ENCODE data around the gene JUND.
"Not testable (repeated sequence)": the region's sequence is repeated elsewhere in the genome, so short reads cannot be mapped to it uniquely, and the experiment has no call there.

JUND gene

DNA sequence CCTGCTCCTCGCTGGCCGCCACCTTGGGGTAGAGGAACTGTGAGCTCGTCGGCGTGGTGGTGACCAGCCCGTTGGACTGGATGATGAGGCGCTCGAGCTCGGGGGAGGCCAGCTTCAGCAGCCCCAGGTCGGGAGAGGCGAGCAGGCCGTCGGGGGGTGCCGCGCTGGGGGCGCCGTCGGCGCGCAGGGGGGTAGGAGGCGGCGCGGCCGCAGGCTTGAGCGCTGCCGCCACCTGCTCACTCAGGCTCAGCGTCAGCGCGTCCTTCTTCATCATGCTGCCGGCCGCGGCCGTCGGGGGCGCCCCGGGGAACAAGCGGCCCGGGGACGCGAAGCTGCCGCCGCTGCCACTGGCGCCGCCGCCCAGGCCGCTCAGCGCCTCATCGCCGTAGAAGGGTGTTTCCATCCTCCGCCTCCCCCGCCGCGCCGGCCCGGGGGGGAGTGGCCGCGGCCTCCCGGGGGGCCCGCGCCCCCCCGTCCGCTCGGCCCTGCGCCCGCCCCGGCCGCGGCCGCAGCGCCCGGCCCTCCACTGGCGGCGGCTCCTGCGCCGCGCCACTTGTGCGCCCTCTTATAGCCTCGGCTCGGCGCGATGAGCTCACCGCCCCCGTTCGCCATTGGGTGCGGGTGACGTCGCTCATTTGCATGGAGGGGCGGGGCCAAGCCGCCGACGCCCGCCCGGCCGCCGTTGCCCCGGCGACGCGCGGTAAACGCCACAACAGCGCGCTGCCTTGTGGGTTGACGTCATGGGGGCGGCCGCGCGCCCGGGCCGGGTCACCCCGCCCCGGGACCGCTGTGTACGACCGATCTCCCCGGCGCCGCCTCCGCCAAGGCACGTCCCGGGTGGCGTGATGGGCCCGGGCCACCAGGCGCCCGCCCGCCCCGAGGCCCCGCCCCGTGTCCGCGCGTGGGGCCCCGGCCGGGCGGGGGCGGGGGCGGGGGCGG lies at the start of gene JUND:
Gene JUND, minus strand, starts transcription at position 541 of the 939 bp plus-strand sequence. Its CDS starts 138 bp downstream, at position 403.
- TF ChIP-seq ZNF274 (IDR thresholded peaks at IDR 0.05; ENCODE audit: low read depth, low read length): no peak
- peak within 1 kb of the TSS; percentile 90 for H3K4me3 ChIP-seq (ENCODE audit: low read length)

GRCh38 chr19:18330868-18331267 lies 49.4 kb upstream of the JUND start:
- no peak overlapping the region for H3K4me3 ChIP-seq (ENCODE audit: low read length)
- TF ChIP-seq ZNF274 (IDR thresholded peaks at IDR 0.05; ENCODE audit: low read depth, low read length): no peak

DNA sequence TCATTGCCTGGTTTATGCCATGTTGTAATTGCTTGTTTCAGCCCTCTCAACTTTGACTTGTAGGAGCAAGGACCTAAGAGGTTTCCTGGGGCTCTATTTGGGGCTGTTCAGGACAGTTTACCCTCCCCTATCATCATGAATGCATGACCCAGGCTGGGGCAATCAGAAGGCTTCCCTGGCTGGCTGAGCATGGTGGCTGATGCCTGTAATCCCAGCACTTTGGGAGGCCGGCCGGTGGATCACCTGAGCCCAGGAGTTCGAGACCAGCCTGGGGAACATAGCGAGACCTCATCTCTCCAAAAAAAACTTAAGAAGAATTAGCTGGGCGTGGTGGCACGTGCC lies 47.6 kb upstream of the JUND start:
- peak overlapping the region; percentile 53; the same call in 1 of the 2 replicates for H3K4me3 ChIP-seq (ENCODE audit: low read length)
- TF ChIP-seq ZNF274 (IDR thresholded peaks at IDR 0.05; ENCODE audit: low read depth, low read length): no peak

DNA sequence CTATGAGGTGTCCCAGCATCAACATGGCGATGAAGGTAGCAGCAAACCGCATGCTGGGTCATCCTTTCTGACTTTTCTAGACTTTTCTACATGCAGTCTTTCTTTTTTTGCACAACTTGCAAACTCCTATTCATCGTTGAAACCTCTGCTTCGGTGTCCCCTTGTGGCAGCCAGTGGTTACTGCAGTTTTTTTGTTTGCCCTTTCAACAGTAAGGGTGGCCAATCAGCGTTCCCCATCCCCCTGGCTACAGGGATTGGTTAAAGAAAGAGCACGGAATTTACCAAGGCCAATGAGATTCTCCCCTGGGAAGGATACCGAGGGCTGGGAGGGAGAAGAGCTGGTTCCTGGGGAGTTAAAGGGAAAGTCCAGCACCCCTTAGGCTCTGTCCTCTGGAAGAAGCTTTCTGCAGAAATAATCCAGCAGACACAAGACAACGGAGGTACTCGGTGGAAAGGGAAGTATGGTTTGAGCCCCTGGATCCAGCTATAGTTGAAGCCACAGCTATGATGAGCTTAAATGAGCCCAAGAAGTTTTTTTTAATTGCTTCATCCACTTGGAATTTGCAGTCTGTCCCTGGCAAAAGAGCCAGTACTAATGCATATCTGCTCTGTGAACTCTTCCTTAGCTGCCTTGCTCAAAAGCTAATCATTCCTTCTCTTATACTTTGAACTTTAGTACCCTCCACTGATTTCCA lies 47.1 kb upstream of the JUND start:
- TF ChIP-seq ZNF274 (IDR thresholded peaks at IDR 0.05; ENCODE audit: low read depth, low read length): no peak
- peak overlapping the region; percentile 53; the same call in 1 of the 2 replicates for H3K4me3 ChIP-seq (ENCODE audit: low read length)

GRCh38 chr19:18326772-18327171 lies 45.4 kb upstream of the JUND start:
- no peak for TF ChIP-seq ZNF274 (IDR thresholded peaks at IDR 0.05; ENCODE audit: low read depth, low read length)
- no peak overlapping the region for H3K4me3 ChIP-seq (ENCODE audit: low read length)

DNA sequence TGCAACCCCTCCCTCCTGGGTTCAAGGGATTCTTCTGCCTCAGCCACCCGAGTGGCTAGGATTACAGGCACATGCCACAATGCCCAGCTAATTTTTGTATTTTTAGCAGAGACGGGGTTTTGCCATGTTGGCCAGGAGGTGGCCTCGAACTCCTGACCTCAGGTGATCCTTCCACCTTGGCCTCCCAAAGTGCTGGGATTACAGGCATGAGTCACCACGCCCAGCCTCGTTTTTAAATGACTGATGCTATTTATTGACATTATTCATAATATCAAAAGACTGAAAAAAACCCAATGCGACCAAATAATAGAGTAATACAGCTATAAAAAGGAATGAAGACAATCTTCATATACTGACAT lies 42.9 kb upstream of the JUND start:
- H3K4me3 ChIP-seq (ENCODE audit: low read length): not testable (repeated sequence)

DNA sequence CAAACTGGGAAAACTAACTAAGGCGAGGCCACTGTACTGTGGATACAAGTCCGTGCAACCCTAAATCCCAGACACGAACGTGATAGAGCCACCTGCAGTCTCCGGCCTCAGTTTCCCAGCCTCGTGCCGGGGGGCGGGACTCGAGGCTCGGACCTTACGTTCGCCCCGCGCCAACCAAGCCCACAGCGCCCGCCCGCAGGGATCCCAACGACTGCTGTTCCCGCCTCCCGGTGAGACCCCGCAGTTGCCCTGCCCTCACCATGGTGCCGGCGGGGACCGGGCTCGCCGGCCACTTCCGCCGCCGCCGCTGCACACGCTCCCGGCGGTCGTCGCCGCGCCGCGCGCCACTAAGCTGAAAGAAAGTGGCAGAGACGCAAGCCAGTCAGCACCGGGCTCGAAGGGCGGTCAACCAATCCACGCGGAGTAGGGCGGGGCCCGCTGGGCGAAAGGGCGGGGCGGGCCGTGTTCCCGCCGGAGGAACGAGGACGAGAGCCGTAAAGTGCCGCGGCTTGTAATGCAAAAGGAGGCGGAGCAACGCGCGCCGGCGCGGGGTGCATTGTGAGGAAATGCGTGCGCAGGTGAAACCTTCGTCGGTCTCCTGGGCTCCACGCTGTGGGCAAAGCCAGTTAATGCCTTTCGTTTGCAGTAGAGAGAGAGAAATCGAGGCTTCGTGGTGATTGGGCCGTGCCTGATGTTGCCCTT lies 41.5 kb upstream of the JUND start, which contains the start of gene LSM4:
Gene LSM4, minus strand, starts transcription at position 318 of the 702 bp plus-strand sequence. Its CDS starts 56 bp downstream, at position 262.
- no peak for TF ChIP-seq ZNF274 (IDR thresholded peaks at IDR 0.05; ENCODE audit: low read depth, low read length)
- peak within 1 kb of the TSS; percentile 90 for H3K4me3 ChIP-seq (ENCODE audit: low read length)

GRCh38 chr19:18322318-18322758 lies 40.9 kb upstream of the JUND start:
- TF ChIP-seq ZNF274 (IDR thresholded peaks at IDR 0.05; ENCODE audit: low read depth, low read length): no peak

DNA sequence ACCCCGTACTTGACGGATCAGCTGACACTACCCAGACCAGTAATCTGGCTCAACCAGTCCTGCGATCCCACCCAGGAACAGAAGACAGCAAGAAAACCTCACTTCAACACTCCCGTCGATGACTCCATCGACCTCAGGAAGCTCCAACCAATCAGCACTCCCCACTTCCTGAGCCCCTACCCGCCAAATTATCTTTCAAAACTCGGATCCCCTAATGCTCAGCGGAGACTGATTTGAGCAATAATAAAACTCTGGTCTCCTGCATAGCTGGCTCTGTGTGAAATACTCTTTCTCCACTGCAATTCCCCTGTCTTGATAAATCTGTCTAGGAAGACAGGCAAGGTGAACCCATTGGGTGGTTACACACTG lies 40.3 kb upstream of the JUND start:
- no peak for TF ChIP-seq ZNF274 (IDR thresholded peaks at IDR 0.05; ENCODE audit: low read depth, low read length)
- peak overlapping the region; percentile 90 for H3K4me3 ChIP-seq (ENCODE audit: low read length)

More at GRCh38 chr19:18322318-18322758, 40.9 kb upstream of the JUND start:
- H3K4me3 ChIP-seq (ENCODE audit: low read length): peak overlapping the region; percentile 90

DNA sequence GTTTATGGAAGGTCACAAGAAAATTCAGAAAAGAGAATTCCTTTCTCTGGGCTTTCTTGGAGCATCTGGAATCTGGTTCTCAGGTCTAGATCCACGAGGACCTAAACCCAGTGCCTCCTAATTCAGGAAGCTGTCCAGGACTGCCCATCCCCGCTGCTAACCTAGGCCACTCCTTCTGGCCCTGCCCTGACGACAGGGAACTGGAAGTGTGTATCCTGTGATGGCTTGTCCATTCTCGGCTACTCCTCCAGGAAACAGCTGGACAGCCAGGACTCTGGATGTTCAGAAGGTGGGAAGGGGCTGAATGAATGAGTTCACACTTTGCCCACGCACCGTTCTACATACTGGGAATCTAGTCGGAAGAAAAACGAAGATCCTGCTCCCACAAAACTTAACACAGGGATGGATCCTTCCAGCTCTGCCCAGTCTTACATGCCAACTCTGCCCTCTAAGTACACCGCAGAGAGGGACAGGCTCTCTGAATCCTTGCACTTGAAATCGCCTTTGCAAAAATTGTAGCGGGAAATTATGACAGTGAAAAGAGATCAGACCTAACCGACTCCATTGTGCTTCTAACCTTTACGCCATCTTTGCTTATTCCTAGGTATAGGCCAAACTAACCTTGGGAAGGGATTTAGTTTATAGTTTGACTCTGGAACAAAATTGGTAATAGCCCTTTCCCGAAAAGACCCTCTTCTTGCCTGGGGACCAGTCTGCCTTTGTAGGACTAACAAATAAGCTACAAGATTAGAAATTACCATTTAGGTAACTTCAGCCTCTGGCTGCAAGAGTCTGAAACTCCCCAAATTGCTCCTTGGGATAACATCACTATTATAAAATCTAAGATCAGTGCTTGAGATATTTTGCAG lies 39.7 kb upstream of the JUND start:
- peak overlapping the region; percentile 90; the same call in 1 of the 2 replicates for H3K4me3 ChIP-seq (ENCODE audit: low read length)
- TF ChIP-seq ZNF274 (IDR thresholded peaks at IDR 0.05; ENCODE audit: low read depth, low read length): no peak

DNA sequence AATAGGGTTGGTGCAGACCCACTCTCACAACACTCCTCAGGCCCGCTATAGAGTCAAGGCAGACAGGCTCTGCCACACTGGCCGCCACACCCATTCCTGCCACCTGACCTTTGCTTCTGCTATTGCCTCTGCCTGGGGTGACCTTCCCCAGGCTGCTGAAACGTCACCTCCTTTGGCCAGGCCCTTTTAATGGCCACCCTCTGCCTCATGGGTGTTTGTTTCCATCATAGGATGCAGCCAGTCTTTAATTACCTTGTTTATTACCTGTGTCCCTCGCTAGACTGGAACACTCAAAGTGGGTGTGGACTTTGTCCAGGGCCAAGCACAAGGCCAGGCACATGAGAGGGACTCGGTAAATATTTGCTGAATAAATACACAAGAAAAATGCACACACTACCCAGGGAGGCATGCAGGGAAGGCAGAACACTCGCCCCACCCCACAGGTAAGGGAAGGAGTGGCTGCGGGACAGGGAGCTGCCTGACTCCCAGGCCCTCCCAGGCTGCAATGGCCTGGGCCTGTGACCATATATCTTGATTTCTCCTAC lies 38.2 kb upstream of the JUND start:
- TF ChIP-seq ZNF274 (IDR thresholded peaks at IDR 0.05; ENCODE audit: low read depth, low read length): no peak
- no peak overlapping the region for H3K4me3 ChIP-seq (ENCODE audit: low read length)

GRCh38 chr19:18317961-18318800 lies 36.8 kb upstream of the JUND start:
- TF ChIP-seq ZNF274 (IDR thresholded peaks at IDR 0.05; ENCODE audit: low read depth, low read length): no peak
- H3K4me3 ChIP-seq (ENCODE audit: low read length): no peak overlapping the region

Measured in GM08714 (cell line).